SU-DHL-6 (cell line): Measurements from ENCODE around the gene MRPL27.

ENCODE experiments used
- H2AFZ ChIP-seq: fragments of 200-600 bp; sonication (generic); 2 replicates; pipeline ENCODE4 v1.6.1; 2014; ENCODE audit warnings: low read depth, mild to moderate bottlenecking, moderate library complexity, mixed read lengths, antibody characterized with exemption, low read length; ENCODE audit not compliant: severe bottlenecking
- H3F3A ChIP-seq: fragments of 200-600 bp; shearing (Covaris generic); 2 replicates; pipeline ENCODE4 v1.6.0; 2016; ENCODE audit warnings: antibody characterized with exemption, mild to moderate bottlenecking; ENCODE audit not compliant: insufficient read depth
- H3K27ac ChIP-seq: fragments of 200-600 bp; sonication (generic); 2 replicates; pipeline ENCODE4 v1.5.1; 2016; ENCODE audit warnings: low read depth, mild to moderate bottlenecking, low read length, moderate library complexity, mixed read lengths
- H3K27me3 ChIP-seq: fragments of 200-600 bp; sonication (generic), shearing (Covaris generic); 2 replicates; pipeline ENCODE4 v1.6.0; 2014; ENCODE audit warnings: mild to moderate bottlenecking, low read length
- H3K36me3 ChIP-seq: fragments of 200-600 bp; sonication (generic); 2 replicates; pipeline ENCODE4 v1.6.1; 2014; ENCODE audit warnings: mild to moderate bottlenecking, low read length, mixed read lengths
- H3K4me2 ChIP-seq: fragments of 300-600, 200-600 bp; shearing (Covaris generic), sonication (generic); 2 replicates; pipeline ENCODE4 v1.6.0; 2014; ENCODE audit warnings: low read length, low read depth, mild to moderate bottlenecking; ENCODE audit not compliant: poor library complexity, severe bottlenecking
- H3K4me3 ChIP-seq: fragments of 200-600 bp; sonication (generic); 2 replicates; pipeline ENCODE4 v1.5.1; 2014; ENCODE audit warnings: antibody characterized with exemption, low read length, mild to moderate bottlenecking, mixed read lengths; ENCODE audit not compliant: insufficient read depth, poor library complexity, severe bottlenecking
- H3K79me2 ChIP-seq: fragments of 200-600 bp; sonication (generic); 2 replicates; pipeline ENCODE4 v1.6.1; 2014; ENCODE audit warnings: mild to moderate bottlenecking, low read length, moderate library complexity; ENCODE audit not compliant: insufficient read depth
- H3K9ac ChIP-seq: fragments of 200-600 bp; sonication (generic); 2 replicates; pipeline ENCODE4 v1.7.0; 2014; ENCODE audit warnings: mild to moderate bottlenecking, low read length
- H3K9me2 ChIP-seq: fragments of 200-600 bp; sonication (generic); replicated peaks from 2 replicates; pipeline ENCODE4 v1.6.1; 2014; ENCODE audit warnings: low read length; ENCODE audit not compliant: insufficient read depth
- H3K9me3 ChIP-seq: fragments of 200-600 bp; sonication (generic); 2 replicates; pipeline ENCODE4 v1.6.1; 2014; ENCODE audit warnings: low read length, mixed read lengths; ENCODE audit not compliant: insufficient read depth
- H4K20me1 ChIP-seq: fragments of 200-600 bp; sonication (generic); 2 replicates; pipeline ENCODE4 v1.6.1; 2014; ENCODE audit warnings: low read depth, mild to moderate bottlenecking, antibody characterized with exemption, low read length, moderate library complexity, mixed read lengths
- EZH2phosphoT487 ChIP-seq: fragments of 200-600 bp; sonication (generic), shearing (Covaris generic); conservative IDR thresholded peaks from 2 replicates; pipeline ENCODE4 v1.6.1; 2018; ENCODE audit warnings: mild to moderate bottlenecking, antibody characterized with exemption, low read length, moderate library complexity, mixed read lengths
- TF ChIP-seq, protein P1 (sequence below): fragments of 200-600 bp; sonication (generic); IDR thresholded peaks from one replicate; pipeline ENCODE4 v1.5.1; 2017; ENCODE audit warnings: antibody characterized with exemption, mild to moderate bottlenecking, low read length, moderate library complexity; ENCODE audit not compliant: insufficient read depth, poor library complexity, severe bottlenecking

The MRPL27 gene

DNA sequence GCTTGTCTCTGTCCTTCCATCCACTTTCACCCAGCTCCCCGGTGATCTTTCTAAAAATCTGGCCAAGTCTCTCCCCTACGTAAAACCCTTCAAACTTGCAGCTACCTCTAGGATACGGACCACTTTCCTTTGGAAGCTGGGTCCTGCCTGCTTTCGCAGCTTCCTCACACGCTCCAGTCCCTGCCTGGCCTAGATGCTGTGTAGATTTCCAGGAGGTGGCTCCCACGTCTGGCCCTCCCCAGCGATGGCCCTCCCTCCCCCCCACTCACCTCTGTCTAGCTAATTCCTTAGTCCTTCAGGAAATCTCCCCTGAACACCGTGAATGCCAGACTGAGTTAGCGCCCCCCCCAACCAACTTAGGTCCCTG, 24.9 kb upstream of the MRPL27 start:
- no peaks in the 10 kb centered on the region for H3K9me2 ChIP-seq
- H4K20me1 ChIP-seq, result no peaks in the 10 kb centered on the region; the same call in 1 of the 2 replicates
- H3K27me3 ChIP-seq, result no peaks in the 10 kb centered on the region
- H3F3A ChIP-seq, result no peaks in the 10 kb centered on the region
- no peaks in the 10 kb centered on the region for H3K9me3 ChIP-seq
- peak overlapping the region; percentile 97 for H3K4me3 ChIP-seq
- H3K79me2 ChIP-seq, result peaks cover 37% of the 10 kb centered on the region
- TF ChIP-seq, protein P1, sequence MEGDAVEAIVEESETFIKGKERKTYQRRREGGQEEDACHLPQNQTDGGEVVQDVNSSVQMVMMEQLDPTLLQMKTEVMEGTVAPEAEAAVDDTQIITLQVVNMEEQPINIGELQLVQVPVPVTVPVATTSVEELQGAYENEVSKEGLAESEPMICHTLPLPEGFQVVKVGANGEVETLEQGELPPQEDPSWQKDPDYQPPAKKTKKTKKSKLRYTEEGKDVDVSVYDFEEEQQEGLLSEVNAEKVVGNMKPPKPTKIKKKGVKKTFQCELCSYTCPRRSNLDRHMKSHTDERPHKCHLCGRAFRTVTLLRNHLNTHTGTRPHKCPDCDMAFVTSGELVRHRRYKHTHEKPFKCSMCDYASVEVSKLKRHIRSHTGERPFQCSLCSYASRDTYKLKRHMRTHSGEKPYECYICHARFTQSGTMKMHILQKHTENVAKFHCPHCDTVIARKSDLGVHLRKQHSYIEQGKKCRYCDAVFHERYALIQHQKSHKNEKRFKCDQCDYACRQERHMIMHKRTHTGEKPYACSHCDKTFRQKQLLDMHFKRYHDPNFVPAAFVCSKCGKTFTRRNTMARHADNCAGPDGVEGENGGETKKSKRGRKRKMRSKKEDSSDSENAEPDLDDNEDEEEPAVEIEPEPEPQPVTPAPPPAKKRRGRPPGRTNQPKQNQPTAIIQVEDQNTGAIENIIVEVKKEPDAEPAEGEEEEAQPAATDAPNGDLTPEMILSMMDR, result no peak
- no peak for TF ChIP-seq EZH2phosphoT487
- H3K27ac ChIP-seq, result no peak overlapping the region
- H3K36me3 ChIP-seq, result peaks cover 18% of the 10 kb centered on the region; the same call in 1 of the 2 replicates
- peak overlapping the region; percentile 43 for H3K4me2 ChIP-seq
- H3K9ac ChIP-seq, result peak overlapping the region; percentile 90
- H2AFZ ChIP-seq, result peak overlapping the region; percentile 67

DNA sequence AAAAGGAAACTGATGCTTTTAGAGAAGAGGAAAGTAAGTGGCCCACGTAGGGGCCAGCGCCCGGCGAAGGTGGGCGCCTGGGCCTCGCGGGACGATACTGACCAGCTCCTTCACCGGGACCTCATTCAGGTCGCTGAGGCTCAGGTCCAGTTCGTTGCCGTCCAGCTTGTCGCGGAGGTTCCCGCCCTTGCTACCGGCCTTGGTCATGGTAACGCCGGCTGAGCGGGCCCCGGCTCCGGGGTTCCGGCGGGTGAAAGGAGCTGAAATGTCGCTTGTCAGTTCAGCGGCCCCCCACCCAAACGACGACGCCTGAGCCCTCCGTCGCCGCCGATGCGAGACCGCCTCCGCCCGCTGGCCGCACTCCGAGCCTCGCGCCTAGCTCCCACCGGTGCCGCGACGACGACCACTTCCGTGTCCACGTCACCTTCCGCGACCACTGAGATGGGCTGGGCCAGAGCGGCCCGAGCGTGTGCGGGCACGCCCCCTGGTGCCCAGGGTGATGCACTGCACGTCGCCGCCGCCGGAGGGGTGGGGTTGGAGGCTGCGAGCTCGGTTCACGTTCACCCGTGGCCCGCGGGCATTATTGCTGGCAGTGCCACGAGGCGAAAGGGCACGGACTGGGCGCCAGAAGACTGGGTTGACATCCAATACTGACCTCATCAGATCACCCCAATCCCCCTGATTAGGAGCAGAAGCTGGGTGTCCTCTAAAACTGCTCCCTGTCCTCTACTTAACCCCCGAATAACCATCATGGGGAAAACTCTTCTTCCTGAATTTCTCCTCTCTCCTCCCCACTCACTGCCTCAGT, 24.3 kb upstream of the MRPL27 start, which contains the start of gene LRRC59:
TSS of gene LRRC59 (minus strand) at position 413 of the 808 bp plus-strand sequence. CDS start at position 207, 206 bp downstream.
- TF ChIP-seq EZH2phosphoT487, result no peak
- TF ChIP-seq, protein P1, result peak; percentile 93
- H3K9me3 ChIP-seq, result no peaks in the 10 kb centered on the region
- peak within 1 kb of the TSS; percentile 97 for H3K4me3 ChIP-seq
- H3K9ac ChIP-seq, result peak within 1 kb of the TSS; percentile 90
- peak within 1 kb of the TSS; percentile 67 for H2AFZ ChIP-seq
- peaks cover 37% of the 10 kb centered on the region for H3K79me2 ChIP-seq
- peaks cover 22% of the 10 kb centered on the region for H3K36me3 ChIP-seq
- H3F3A ChIP-seq, result no peaks in the 10 kb centered on the region
- peak within 1 kb of the TSS; percentile 88 for H3K4me2 ChIP-seq
- peak within 1 kb of the TSS; percentile 33 for H3K27ac ChIP-seq
- H3K9me2 ChIP-seq, result no peaks in the 10 kb centered on the region
- no peaks in the 10 kb centered on the region; the same call in 1 of the 2 replicates for H4K20me1 ChIP-seq
- H3K27me3 ChIP-seq, result no peaks in the 10 kb centered on the region

DNA sequence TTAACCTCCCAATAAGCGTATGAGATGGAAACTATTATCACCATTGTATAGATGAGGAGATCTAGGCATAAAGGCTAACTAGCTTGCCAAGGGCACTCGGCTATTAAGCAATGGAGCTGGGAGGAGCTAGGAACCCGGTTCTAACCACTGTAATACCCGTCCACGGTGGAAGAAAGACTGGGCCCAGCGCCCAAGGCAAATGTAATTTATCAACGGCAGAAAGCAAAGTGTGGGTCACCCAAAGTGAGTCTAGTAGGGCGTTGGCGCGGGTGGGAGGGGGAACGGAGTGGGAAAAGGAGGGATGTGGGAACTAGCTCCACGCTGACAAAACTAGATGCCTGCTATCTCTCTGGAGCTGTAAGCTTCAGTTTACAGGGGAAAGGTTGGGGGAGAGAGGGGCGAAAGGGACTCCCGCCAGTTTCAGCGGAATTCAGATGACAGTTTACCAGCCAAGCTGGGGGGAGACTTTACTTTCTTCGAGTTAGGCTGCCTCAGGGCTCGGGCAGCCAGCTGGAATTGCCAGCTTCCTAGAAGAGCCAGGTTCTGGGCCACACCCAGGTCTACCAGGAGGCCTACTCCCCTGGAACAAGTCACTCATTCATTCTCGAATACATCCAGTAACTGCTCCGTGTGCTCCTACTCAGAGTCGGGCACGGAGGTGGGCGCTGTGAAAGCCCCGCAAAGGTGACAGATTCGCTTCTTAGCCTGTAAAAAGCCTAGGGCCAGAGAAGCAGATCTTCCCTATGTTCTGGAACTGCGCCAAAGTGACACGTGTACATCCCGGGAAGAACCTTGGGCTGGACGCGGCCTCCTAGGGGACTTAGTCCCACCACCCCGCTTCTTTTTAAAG, 23.5 kb upstream of the MRPL27 start:
- H3K27ac ChIP-seq, result peak overlapping the region; percentile 33
- TF ChIP-seq, protein P1, result no peak
- TF ChIP-seq EZH2phosphoT487, result no peak
- H2AFZ ChIP-seq, result peak overlapping the region; percentile 48

More for the DNA sequence above, 23.5 kb upstream of the MRPL27 start:
- Histone ChIP-seq H3K4me2 (peak overlapping the region; percentile 88), H3K27me3 (no peaks in the 10 kb centered on the region), H4K20me1 (no peaks in the 10 kb centered on the region; the same call in 1 of the 2 replicates), H3K9me2 (no peaks in the 10 kb centered on the region), H3K79me2 (peaks cover 37% of the 10 kb centered on the region), H3K4me3 (peak overlapping the region; percentile 97), H3K9ac (peak overlapping the region; percentile 90), H3K9me3 (no peaks in the 10 kb centered on the region), H3F3A (no peaks in the 10 kb centered on the region), H3K36me3 (peaks cover 24% of the 10 kb centered on the region)
